HEK293T (cell line): Measurements from ENCODE around the gene UBE2R2.
A peak's percentile ranks its signal among the peaks of the same experiment; 100 is the strongest.
"Not testable (repeated sequence)": the region's sequence is repeated elsewhere in the genome, so short reads cannot be mapped to it uniquely, and the experiment has no call there.

ENCODE experiments used
- CTCF ChIA-PET: fragments of 350-600 bp; formaldehyde crosslinking; extraction: SDS; loops from one replicate; lab custom pipeline; 2021; ENCODE audit warnings: antibody characterized with exemption, inconsistent platforms; lab: Yijun Ruan, JAX
- POLR2A ChIA-PET: fragments of 350-600 bp; formaldehyde crosslinking; extraction: SDS; loops from one replicate; lab custom pipeline; 2020; ENCODE audit warnings: antibody characterized with exemption, inconsistent platforms; lab: Yijun Ruan, JAX
- DNase-seq: peaks from one replicate; pipeline ENCODE4 v3.0.0; 2012; ENCODE audit warnings: mixed read lengths; ENCODE audit errors: extremely low spot score
- ARNT ChIP-seq: fragments of 450-650 bp; IDR thresholded peaks from 2 replicates; pipeline ENCODE4 v1.6.1; 2017; ENCODE audit warnings: mild to moderate bottlenecking
- BHLHE40 ChIP-seq: fragments of 450-650 bp; IDR thresholded peaks from 2 replicates; pipeline ENCODE4 v1.6.1; 2016; ENCODE audit warnings: mild to moderate bottlenecking, moderate library complexity, borderline replicate concordance
- CTBP1 ChIP-seq: fragments of 450-650 bp; IDR thresholded peaks from 2 replicates; pipeline ENCODE4 v1.6.1; 2016; ENCODE audit warnings: borderline replicate concordance
- ELF4 ChIP-seq: fragments of 450-650 bp; IDR thresholded peaks from 2 replicates; pipeline ENCODE4 v1.6.1; 2017; ENCODE audit warnings: antibody characterized with exemption
- FOXA1 ChIP-seq: fragments of 450-650 bp; IDR thresholded peaks from 2 replicates; pipeline ENCODE4 v1.6.1; 2016; ENCODE audit warnings: mild to moderate bottlenecking
- FOXK2 ChIP-seq: fragments of 450-650 bp; IDR thresholded peaks from 2 replicates; pipeline ENCODE4 v1.6.1; 2016; ENCODE audit warnings: mild to moderate bottlenecking
- FOXM1 ChIP-seq: fragments of 450-650 bp; IDR thresholded peaks from 2 replicates; pipeline ENCODE4 v1.6.1; 2017; ENCODE audit warnings: mild to moderate bottlenecking, borderline replicate concordance
- HDGF ChIP-seq: fragments of 450-650 bp; IDR thresholded peaks from 2 replicates; pipeline ENCODE4 v1.6.1; 2017; ENCODE audit warnings: antibody characterized with exemption, borderline replicate concordance
- L3MBTL2 ChIP-seq: fragments of 450-650 bp; conservative IDR thresholded peaks from 2 replicates; pipeline ENCODE4 v1.6.1; 2016; ENCODE audit warnings: mild to moderate bottlenecking
- LEF1 ChIP-seq: fragments of 450-650 bp; IDR thresholded peaks from 2 replicates; pipeline ENCODE4 v1.6.1; 2017; ENCODE audit warnings: mild to moderate bottlenecking, borderline replicate concordance
- NFRKB ChIP-seq: fragments of 450-650 bp; IDR thresholded peaks from 2 replicates; pipeline ENCODE4 v1.6.1; 2016; ENCODE audit warnings: mild to moderate bottlenecking, moderate library complexity
- SP1 ChIP-seq: fragments of 450-650 bp; IDR thresholded peaks from 2 replicates; pipeline ENCODE4 v1.6.1; 2017
- SUZ12 ChIP-seq: fragments of 450-650 bp; IDR thresholded peaks from 2 replicates; pipeline ENCODE4 v1.6.1; 2016; ENCODE audit warnings: mild to moderate bottlenecking
- TARDBP ChIP-seq: fragments of 450-650 bp; IDR thresholded peaks from 2 replicates; pipeline ENCODE4 v1.6.1; 2016
- ZNF384 ChIP-seq: fragments of 450-650 bp; IDR thresholded peaks from 2 replicates; pipeline ENCODE4 v1.6.1; 2016
- TF ChIP-seq, protein P1 (sequence below): fragments of 450-650 bp; IDR thresholded peaks from 2 replicates; pipeline ENCODE4 v1.6.1; 2016

Gene UBE2R2

DNA sequence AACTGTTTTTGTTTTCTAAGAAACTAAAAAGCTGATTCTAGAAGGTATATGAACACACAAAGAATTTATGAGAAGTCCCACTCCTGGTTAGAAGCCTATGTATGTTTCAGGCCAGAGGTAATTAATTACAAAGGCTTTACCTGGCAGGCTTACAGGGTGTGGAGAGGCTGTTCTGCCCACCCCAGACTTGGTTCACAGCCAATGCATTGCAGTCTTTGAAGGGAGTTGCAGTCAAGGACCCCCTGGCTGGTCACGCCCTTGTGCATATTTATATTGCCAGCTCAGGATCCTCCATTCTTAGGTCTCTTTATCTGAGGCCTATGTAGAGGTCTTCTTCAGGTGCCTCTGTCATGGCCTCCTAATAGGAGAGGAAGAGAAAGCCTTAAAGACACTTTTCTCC is 35.2 kb upstream of the UBE2R2 start:
- no peak for DNase-seq
- CTCF ChIA-PET: no interaction called here
- TF ChIP-seq LEF1 (no peak), TARDBP (no peak), SP1 (no peak), ELF4 (no peak), BHLHE40 (no peak), HDGF (no peak), FOXK2 (no peak), ZNF384 (no peak), FOXA1 (no peak), SUZ12 (no peak), CTBP1 (no peak)
- TF ChIP-seq, protein P1, sequence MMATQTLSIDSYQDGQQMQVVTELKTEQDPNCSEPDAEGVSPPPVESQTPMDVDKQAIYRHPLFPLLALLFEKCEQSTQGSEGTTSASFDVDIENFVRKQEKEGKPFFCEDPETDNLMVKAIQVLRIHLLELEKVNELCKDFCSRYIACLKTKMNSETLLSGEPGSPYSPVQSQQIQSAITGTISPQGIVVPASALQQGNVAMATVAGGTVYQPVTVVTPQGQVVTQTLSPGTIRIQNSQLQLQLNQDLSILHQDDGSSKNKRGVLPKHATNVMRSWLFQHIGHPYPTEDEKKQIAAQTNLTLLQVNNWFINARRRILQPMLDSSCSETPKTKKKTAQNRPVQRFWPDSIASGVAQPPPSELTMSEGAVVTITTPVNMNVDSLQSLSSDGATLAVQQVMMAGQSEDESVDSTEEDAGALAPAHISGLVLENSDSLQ: no peak
- POLR2A ChIA-PET: no interaction called here

DNA sequence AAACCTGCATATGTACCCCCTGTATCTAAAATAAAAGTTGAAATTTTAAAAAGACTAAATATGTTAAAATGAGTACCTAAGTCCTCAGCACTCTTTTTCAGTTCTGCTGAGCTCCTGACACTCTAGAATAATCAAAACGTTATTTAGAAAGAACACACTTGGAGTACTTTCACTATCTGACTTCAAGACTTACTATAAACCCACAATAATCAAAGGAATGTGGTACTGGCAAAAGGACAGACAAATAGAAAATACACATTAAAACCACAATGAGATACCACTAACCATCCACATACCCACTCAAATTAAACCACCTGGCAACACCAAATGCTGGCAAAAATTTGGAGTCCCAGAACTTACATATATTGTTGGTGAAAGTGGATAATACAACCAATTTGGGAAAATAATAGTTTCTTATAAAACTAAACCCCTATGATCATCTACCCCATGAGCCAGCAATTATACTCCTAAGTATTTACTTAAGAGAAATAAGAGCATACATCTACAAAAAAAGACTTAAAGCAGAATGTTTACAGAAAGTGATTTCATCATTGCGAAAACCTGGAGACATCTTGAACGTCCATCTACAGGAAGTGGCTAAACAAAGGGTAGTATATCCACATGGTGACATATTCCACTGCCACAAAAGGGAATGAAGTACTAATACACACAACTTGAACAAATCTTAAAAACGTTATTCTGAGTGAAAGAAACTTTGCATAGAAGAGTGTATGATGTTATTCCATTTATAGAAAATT is 34.4 kb upstream of the UBE2R2 start:
- CTCF ChIA-PET: no interaction called here
- POLR2A ChIA-PET: no interaction called here
- no peak for DNase-seq
- TF ChIP-seq FOXM1: no peak
- TF ChIP-seq ELF4: no peak
- no peak for TF ChIP-seq CTBP1
- TF ChIP-seq FOXA1: no peak
- TF ChIP-seq ZNF384: no peak
- TF ChIP-seq NFRKB: no peak
- no peak for TF ChIP-seq TARDBP
- TF ChIP-seq BHLHE40: no peak
- TF ChIP-seq HDGF: no peak
- TF ChIP-seq, protein P1: no peak
- TF ChIP-seq FOXK2: no peak
- TF ChIP-seq L3MBTL2: no peak
- no peak for TF ChIP-seq LEF1
- no peak for TF ChIP-seq SUZ12
- TF ChIP-seq ARNT: no peak
- TF ChIP-seq SP1: no peak

DNA sequence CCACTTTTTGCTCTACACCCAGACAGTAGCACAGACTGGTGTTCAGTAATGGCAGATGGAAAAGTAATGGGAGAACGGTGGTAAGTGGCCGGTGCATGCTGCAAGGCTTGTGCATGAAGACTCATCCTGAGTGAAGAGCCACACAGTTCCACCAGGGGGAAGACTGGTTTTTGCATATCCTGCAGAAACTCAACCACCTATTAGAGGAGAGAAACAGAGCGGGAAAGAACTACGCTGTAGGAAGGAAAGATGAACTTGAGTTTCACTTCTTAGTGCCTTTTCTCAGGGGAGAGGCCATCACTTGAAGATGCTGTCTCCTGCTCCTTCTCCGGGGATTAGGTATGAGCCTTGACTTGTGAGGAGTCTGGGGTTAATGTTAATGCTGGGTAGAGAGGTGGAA is 31.0 kb upstream of the UBE2R2 start:
- CTCF ChIA-PET: no interaction called here
- TF ChIP-seq L3MBTL2: peak; percentile 23; the same call in 1 of the 2 replicates
- no peak for TF ChIP-seq NFRKB
- DNase-seq: peak; percentile 33
- POLR2A ChIA-PET: no interaction called here

DNA sequence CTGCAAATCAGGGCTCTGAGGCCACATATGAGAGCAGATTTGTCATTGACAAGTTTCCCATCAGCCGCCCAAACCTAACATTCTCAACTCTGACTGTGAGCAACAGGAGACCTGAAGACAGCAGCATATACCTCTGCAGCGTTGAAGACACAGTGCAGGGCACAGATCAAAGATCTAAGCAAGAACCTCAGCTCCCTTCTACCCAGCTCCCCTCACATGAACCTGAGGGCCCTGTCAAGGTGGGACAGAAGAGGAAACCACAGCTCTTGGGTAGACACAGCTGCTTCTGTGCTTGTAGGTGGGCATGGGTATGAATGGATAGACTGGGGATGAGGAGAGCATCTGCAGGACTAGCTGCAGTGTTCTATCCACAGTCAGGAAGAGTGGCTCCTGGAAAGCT is 30.3 kb upstream of the UBE2R2 start:
- DNase-seq: no peak
- POLR2A ChIA-PET: no interaction called here
- CTCF ChIA-PET: interaction anchor here (1.0 kb wide), 1 partner anchor 8 kb away, joined by 3 read pairs; no protein-coding TSS in a partner anchor
- TF ChIP-seq, protein P1: no peak
- TF ChIP-seq ZNF384 (no peak), SP1 (no peak), TARDBP (no peak), HDGF (no peak)

DNA sequence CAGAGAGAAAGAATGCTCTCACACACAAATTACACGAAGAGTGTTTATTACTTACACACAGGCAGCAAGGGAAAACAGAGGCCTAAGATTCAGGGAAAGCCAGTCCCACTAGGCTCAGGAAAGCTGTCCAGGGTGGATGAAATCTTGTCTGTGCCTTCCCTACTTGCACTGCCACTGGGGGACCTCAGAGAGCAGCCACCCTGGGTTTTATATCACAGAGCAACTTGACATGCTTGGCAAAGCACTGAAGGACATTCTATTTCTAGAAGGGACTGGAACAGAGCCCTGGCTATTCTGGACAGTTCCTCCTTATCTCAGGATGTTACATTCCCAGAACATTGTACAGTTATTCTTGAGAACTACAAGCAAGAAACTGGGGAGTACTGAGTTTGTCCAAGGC is 29.1 kb upstream of the UBE2R2 start:
- DNase-seq: no peak
- TF ChIP-seq ARNT (no peak), TARDBP (no peak)
- ChIA-PET POLR2A (no interaction called here), CTCF (interaction anchor here (1.0 kb wide), 1 partner anchor 9 kb away, joined by 3 read pairs; no protein-coding TSS in a partner anchor)

DNA sequence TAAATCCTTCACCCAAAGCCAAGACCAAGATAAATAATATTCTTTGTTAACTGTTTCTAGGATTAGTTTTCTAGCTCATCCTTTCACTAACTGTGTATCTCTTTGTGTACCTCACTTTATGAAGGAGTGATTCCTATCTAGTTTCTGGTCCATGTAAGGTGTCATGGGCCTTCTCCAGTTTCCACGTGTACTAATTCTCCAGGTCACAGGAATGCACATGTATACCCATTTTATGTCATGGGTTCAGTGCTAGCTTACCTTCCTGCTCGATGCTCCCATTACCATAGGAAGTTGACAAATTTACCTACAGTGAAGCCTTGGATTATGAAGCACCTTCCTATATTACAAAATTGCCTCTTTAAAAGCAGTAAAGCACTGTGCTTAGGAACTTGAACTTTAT is 27.5 kb upstream of the UBE2R2 start:
- CTCF ChIA-PET, POLR2A ChIA-PET, DNase-seq: not testable (repeated sequence)

- ChIA-PET POLR2A (no interaction called here), CTCF (interaction anchor here (1.3 kb wide), 1 partner anchor 13 kb away, joined by 4 read pairs; no protein-coding TSS in a partner anchor)
Observed at GRCh38 chr9:33791117-33791516, 25.8 kb upstream of the UBE2R2 start.

DNA sequence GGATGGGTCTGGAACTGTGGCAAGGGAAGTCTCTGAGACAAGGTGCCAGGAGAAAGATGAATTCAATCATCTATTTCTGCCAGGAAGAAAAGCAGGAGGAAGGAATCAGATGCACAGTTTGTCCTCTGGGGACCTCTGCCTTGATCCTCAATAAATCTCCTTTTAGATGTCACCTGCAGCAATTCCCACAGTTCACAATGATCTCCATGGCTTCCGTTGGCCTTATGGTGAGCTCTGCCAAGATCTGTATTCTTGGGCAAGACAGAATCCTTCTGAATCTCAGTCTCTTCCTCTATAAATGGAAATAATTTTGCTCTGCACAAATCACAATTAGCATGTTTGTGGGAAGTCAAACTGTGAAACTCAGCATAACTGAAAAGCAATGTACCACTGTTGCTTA is 23.5 kb upstream of the UBE2R2 start:
- POLR2A ChIA-PET, DNase-seq, CTCF ChIA-PET: not testable (repeated sequence)

More at GRCh38 chr9:33791117-33791516, 25.8 kb upstream of the UBE2R2 start:
- TF ChIP-seq LEF1 (no peak), CTBP1 (no peak), SP1 (no peak), ELF4 (no peak), HDGF (no peak), ZNF384 (no peak), ARNT (no peak), BHLHE40 (no peak), TARDBP (no peak), SUZ12 (no peak), FOXA1 (no peak)
- DNase-seq: no peak
